ENCODE results near the gene SCNN1B. TPM values are rescaled to one million over a fixed set of nuclear protein-coding genes. Genes with fewer than 3 reads are reported as not detected.

Gene SCNN1B
- total RNA-seq, 2 experiments from 2014 or later: not detected

GRCh38 chr16:23303685-23304084, 1.6 kb downstream of the SCNN1B start:
- CTCF ChIA-PET: no interaction called here
- intact Hi-C loops (cut with DNase I, micrococcal nuclease): no loop called here
- no peak overlapping the region for H3K27ac Mint-ChIP-seq
- peaks cover 19 to 25% of the 10 kb centered on the region in 2 experiments for H3K27me3 ChIP-seq (ENCODE audit: control insufficient read depth in 1 of 2, insufficient read depth in 2 of 2, low read length in 2 of 2)
- POLR2A ChIA-PET: no interaction called here
- DNase-seq (no peak), ATAC-seq (ENCODE audit: poor library complexity) (no peak)
- H3K4me3 Mint-ChIP-seq: no peak overlapping the region
- H3K9me3 ChIP-seq (ENCODE audit: control insufficient read depth in 1 of 2, insufficient read depth in 1 of 2, low read length in 2 of 2): peaks cover 0 to 5% of the 10 kb centered on the region in 2 experiments
- no peaks in the 10 kb centered on the region for H3K9me3 Mint-ChIP-seq
- H3K4me3 ChIP-seq (ENCODE audit: low read length): no peak overlapping the region
- TF ChIP-seq CTCF (IDR thresholded peaks at IDR 0.05): no peak
- no peaks in the 10 kb centered on the region for H3K36me3 Mint-ChIP-seq (ENCODE audit: low read depth)
- no peak overlapping the region for H3K27ac ChIP-seq (ENCODE audit: low read depth in 1 of 2, low read length in 2 of 2)
- no peaks in the 10 kb centered on the region for H3K36me3 ChIP-seq (ENCODE audit: insufficient read depth, low read length)
- peaks cover 46% of the 10 kb centered on the region for H3K27me3 Mint-ChIP-seq
- H3K4me1 ChIP-seq (ENCODE audit: insufficient read depth, low read length): no peaks in the 10 kb centered on the region
- no peaks in the 10 kb centered on the region for H3K4me1 Mint-ChIP-seq (ENCODE audit: low read depth)

DNA sequence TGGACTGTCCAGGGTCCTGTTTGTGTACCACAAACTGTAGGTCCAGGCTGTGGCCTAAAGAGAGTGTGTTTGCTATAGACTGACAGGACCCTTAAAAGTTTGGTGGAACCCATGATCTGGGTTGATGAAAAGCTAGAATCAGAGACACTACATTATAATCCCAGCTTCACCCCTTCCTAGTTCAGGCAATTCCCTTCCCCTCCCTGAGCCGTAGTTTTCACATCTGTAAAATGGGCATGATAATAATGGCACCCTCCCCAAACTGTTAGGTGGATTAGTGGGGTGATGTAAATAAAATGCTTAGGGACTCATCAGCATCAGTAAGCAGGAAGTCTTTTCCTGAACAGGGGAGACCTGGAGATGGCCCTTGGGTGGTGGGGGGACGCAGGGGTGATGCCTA, 2.5 kb downstream of the SCNN1B start:
- Histone ChIP-seq H3K4me3 (ENCODE audit: low read length) (no peak overlapping the region), H3K4me1 (ENCODE audit: insufficient read depth, low read length) (no peaks in the 10 kb centered on the region), H3K36me3 (ENCODE audit: insufficient read depth, low read length) (no peaks in the 10 kb centered on the region), H3K9me3 (ENCODE audit: control insufficient read depth in 1 of 2, insufficient read depth in 1 of 2, low read length in 2 of 2) (peaks cover 0 to 5% of the 10 kb centered on the region in 2 experiments), H3K27ac (ENCODE audit: low read depth in 1 of 2, low read length in 2 of 2) (no peak overlapping the region), H3K27me3 (ENCODE audit: control insufficient read depth in 1 of 2, insufficient read depth in 2 of 2, low read length in 2 of 2) (peaks cover 19 to 25% of the 10 kb centered on the region in 2 experiments)
- no peak for TF ChIP-seq CTCF (IDR thresholded peaks at IDR 0.05)
- ChIA-PET POLR2A (no interaction called here), CTCF (interaction anchor here (0.6 kb wide), 1 partner anchor 1043 kb away, joined by 4 read pairs; no protein-coding TSS in a partner anchor)
- DNase-seq (no peak), ATAC-seq (ENCODE audit: poor library complexity) (no peak)
- H3K4me3 Mint-ChIP-seq: no peak overlapping the region
- no peaks in the 10 kb centered on the region for H3K36me3 Mint-ChIP-seq (ENCODE audit: low read depth)
- H3K9me3 Mint-ChIP-seq: no peaks in the 10 kb centered on the region
- H3K27me3 Mint-ChIP-seq: peaks cover 39% of the 10 kb centered on the region
- H3K27ac Mint-ChIP-seq: no peak overlapping the region
- H3K4me1 Mint-ChIP-seq (ENCODE audit: low read depth): no peaks in the 10 kb centered on the region
- intact Hi-C loops (cut with DNase I, micrococcal nuclease): no loop called here

DNA sequence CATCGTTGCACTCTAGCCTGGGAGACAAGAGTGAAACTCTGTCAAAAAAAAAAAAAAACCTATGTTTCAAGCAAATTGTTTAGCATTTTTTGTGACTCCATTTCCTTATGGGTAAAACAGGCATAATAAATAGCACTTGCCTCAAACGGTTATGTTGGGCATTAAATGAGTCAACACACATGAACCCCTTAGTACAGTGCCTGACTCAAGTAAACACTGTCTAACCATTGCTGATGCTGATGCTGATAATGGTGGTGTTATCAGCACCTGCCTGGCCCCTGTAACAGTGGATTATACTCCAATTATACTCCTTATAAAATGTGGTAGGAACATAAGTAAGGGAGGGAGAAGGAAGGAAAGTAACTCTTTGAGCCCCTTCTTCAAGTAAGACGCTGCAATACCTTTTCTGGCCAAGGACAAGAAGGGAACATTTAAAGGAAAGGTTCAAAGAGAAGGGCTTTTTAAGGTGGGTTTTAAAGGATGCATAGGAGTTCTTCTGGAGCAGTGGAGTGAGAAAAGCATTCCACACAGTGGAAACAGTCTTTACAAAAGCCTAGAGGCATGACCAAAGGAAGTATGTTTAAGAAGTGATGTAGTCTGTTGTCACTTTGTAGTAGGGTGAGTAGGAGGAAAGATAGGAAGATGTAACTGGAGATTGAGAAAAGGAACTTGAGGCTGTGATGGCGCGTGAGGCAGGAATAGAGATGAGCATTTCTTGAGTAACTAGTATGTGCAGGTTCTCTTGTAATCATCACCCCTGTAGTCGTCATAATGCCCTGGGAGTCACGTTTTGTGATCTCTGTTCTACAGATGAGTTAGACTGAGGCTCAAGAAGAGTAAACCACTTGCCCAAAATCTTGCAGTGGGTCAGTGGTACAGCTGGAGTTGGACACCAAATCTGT, 4.3 kb downstream of the SCNN1B start:
- no peak overlapping the region for H3K27ac Mint-ChIP-seq
- no peak for TF ChIP-seq CTCF (IDR thresholded peaks at IDR 0.05)
- no peaks in the 10 kb centered on the region for H3K4me1 Mint-ChIP-seq (ENCODE audit: low read depth)
- H3K4me3 ChIP-seq (ENCODE audit: low read length): no peak overlapping the region
- H3K27ac ChIP-seq (ENCODE audit: low read depth in 1 of 2, low read length in 2 of 2): no peak overlapping the region
- peaks cover 9 to 14% of the 10 kb centered on the region in 2 experiments for H3K9me3 ChIP-seq (ENCODE audit: control insufficient read depth in 1 of 2, insufficient read depth in 1 of 2, low read length in 2 of 2)
- no peaks in the 10 kb centered on the region for H3K36me3 ChIP-seq (ENCODE audit: insufficient read depth, low read length)
- peaks cover 14 to 20% of the 10 kb centered on the region in 2 experiments for H3K27me3 ChIP-seq (ENCODE audit: control insufficient read depth in 1 of 2, insufficient read depth in 2 of 2, low read length in 2 of 2)
- ChIA-PET POLR2A (no interaction called here), CTCF (no interaction called here)
- no peak for ATAC-seq (ENCODE audit: poor library complexity)
- peaks cover 30% of the 10 kb centered on the region for H3K27me3 Mint-ChIP-seq
- DNase-seq: no peak
- H3K9me3 Mint-ChIP-seq: no peaks in the 10 kb centered on the region
- no peak overlapping the region for H3K4me3 Mint-ChIP-seq
- H3K36me3 Mint-ChIP-seq (ENCODE audit: low read depth): no peaks in the 10 kb centered on the region
- intact Hi-C loops (cut with DNase I, micrococcal nuclease): no loop called here
- no peaks in the 10 kb centered on the region for H3K4me1 ChIP-seq (ENCODE audit: insufficient read depth, low read length)
